Tibial artery (tissue), 4 donors: ENCODE measurements around the gene SEMA5A.

Experiments used
- DNase-seq, 2 donors: peaks; one replicate each; pipeline ENCODE4 v3.0.0-alpha.2; 2019
- H3K27ac ChIP-seq, 2 donors: fragments of 200-600 bp; sonication (generic) in 1 of 2; 1 replicate in 1 of 2; 2 replicates in 1 of 2; pipeline ENCODE4 v1.5.1; 2018 to 2019; ENCODE audit warnings: mild to moderate bottlenecking in 1 of 2
- H3K27me3 ChIP-seq, 2 donors: fragments of 200-600 bp; sonication (generic) in 1 of 2; one replicate each; pipeline versions ENCODE4 v1.5.1 to v1.6.0; 2016 to 2019
- H3K36me3 ChIP-seq, 3 donors: fragments of 200-600 bp; sonication (generic) in 2 of 3; one replicate each; pipeline ENCODE4 v1.5.1; 2016 to 2019; ENCODE audit warnings: mild to moderate bottlenecking in 2 of 3
- H3K4me1 ChIP-seq, 4 donors: fragments of 200-600 bp; sonication (generic) in 2 of 4; 1 replicate in 3 of 4; 2 replicates in 1 of 4; pipeline ENCODE4 v1.5.1; 2016 to 2019
- H3K4me3 ChIP-seq, 2 donors: fragments of 200-600 bp; sonication (generic) in 1 of 2; 1 replicate in 1 of 2; 2 replicates in 1 of 2; pipeline ENCODE4 v1.5.1; 2018 to 2019; ENCODE audit warnings: mild to moderate bottlenecking in 2 of 2
- H3K9me3 ChIP-seq, 3 donors: fragments of 200-600 bp; sonication (generic) in 1 of 3; one replicate each; pipeline ENCODE4 v1.5.1; 2016 to 2019
- CTCF ChIP-seq, 2 experiments: fragments of 200-600 bp in 1 of 2; fragments of 450-650 bp in 1 of 2; IDR thresholded peaks; one replicate each; pipeline ENCODE4 v1.5.1; 2017 to 2019; ENCODE audit warnings: antibody characterized with exemption in 2 of 2, mild to moderate bottlenecking in 1 of 2, moderate library complexity in 1 of 2
- intact Hi-C: fragments of 100-400 bp; cut with DNase I; formaldehyde crosslinking; loops from one replicate; pipeline ENCODE4 v1.15.0; 2023; ENCODE audit warnings: low total_unique reads

The SEMA5A gene

GRCh38 chr5:9519537-9519936 lies 26.3 kb downstream of the SEMA5A start:
- Histone ChIP-seq H3K4me3 (no peak overlapping the region), H3K36me3 (no peaks in the 10 kb centered on the region), H3K9me3 (no peaks in the 10 kb centered on the region), H3K27ac (no peak overlapping the region), H3K4me1 (no peaks in the 10 kb centered on the region), H3K27me3 (no peaks in the 10 kb centered on the region)
- TF ChIP-seq CTCF (IDR thresholded peaks at IDR 0.05), result no peak
- DNase-seq, result peak in 1 of 2 donors; percentile 42
- intact Hi-C loops, result no loop called here

- H3K4me1 ChIP-seq, result peaks cover 0 to 6% (median 0%) of the 10 kb centered on the region in 4 donors
- H3K27me3 ChIP-seq, result no peaks in the 10 kb centered on the region
- H3K27ac ChIP-seq, result no peak overlapping the region
- DNase-seq, result no peak
- intact Hi-C loops, result no loop called here
- no peaks in the 10 kb centered on the region for H3K9me3 ChIP-seq
- no peaks in the 10 kb centered on the region for H3K36me3 ChIP-seq
- TF ChIP-seq CTCF (IDR thresholded peaks at IDR 0.05), result no peak
- no peak overlapping the region for H3K4me3 ChIP-seq
These were observed 29.3 kb downstream of the SEMA5A start for GRCh38 chr5:9516591-9516990.

GRCh38 chr5:9515436-9515835 lies 30.4 kb downstream of the SEMA5A start:
- intact Hi-C loops, result no loop called here
- H3K27ac ChIP-seq, result no peak overlapping the region
- no peak for TF ChIP-seq CTCF (IDR thresholded peaks at IDR 0.05)
- H3K9me3 ChIP-seq, result no peaks in the 10 kb centered on the region
- no peaks in the 10 kb centered on the region for H3K27me3 ChIP-seq
- H3K4me1 ChIP-seq, result peaks cover 0 to 6% (median 0%) of the 10 kb centered on the region in 4 donors
- no peaks in the 10 kb centered on the region for H3K36me3 ChIP-seq
- no peak overlapping the region for H3K4me3 ChIP-seq
- DNase-seq, result no peak

GRCh38 chr5:9514968-9515367 lies 30.9 kb downstream of the SEMA5A start:
- intact Hi-C loops, result no loop called here
- no peak overlapping the region for H3K27ac ChIP-seq

GRCh38 chr5:9513827-9514226 lies 32.0 kb downstream of the SEMA5A start:
- DNase-seq, result no peak
- Histone ChIP-seq H3K9me3 (no peaks in the 10 kb centered on the region), H3K27ac (no peak overlapping the region), H3K4me1 (peaks cover 0 to 6% (median 0%) of the 10 kb centered on the region in 4 donors), H3K27me3 (no peaks in the 10 kb centered on the region), H3K4me3 (no peak overlapping the region), H3K36me3 (no peaks in the 10 kb centered on the region)
- TF ChIP-seq CTCF (IDR thresholded peaks at IDR 0.05), result peak; percentile 18 to 26
- intact Hi-C loops, result no loop called here

More at GRCh38 chr5:9514968-9515367, 30.9 kb downstream of the SEMA5A start:
- H3K4me3 ChIP-seq, result no peak overlapping the region
- peaks cover 0 to 6% (median 0%) of the 10 kb centered on the region in 4 donors for H3K4me1 ChIP-seq
- no peak for DNase-seq
- TF ChIP-seq CTCF (IDR thresholded peaks at IDR 0.05), result no peak
- no peaks in the 10 kb centered on the region for H3K27me3 ChIP-seq
- no peaks in the 10 kb centered on the region for H3K9me3 ChIP-seq
- H3K36me3 ChIP-seq, result no peaks in the 10 kb centered on the region

GRCh38 chr5:9512457-9512856 lies 33.4 kb downstream of the SEMA5A start:
- no peak for TF ChIP-seq CTCF (IDR thresholded peaks at IDR 0.05)
- Histone ChIP-seq H3K4me3 (no peak overlapping the region), H3K27ac (no peak overlapping the region), H3K4me1 (peaks cover 0 to 6% (median 0%) of the 10 kb centered on the region in 4 donors), H3K9me3 (no peaks in the 10 kb centered on the region), H3K27me3 (no peaks in the 10 kb centered on the region), H3K36me3 (no peaks in the 10 kb centered on the region)
- no peak for DNase-seq
- intact Hi-C loops, result no loop called here
